Endothelial cell of umbilical vein (primary cell): Measurements from ENCODE around the gene SKA1.

ENCODE experiments used
- CTCF ChIP-seq, 2 donors: IDR thresholded peaks; 1 replicate in 1 of 2; 2 replicates in 1 of 2; pipeline ENCODE4 v1.5.1; 2011; ENCODE audit warnings: low read length in 2 of 2, mild to moderate bottlenecking in 2 of 2, moderate library complexity in 2 of 2, control low read depth in 1 of 2, inconsistent platforms in 1 of 2, low read depth in 1 of 2; ENCODE audit not compliant: insufficient read depth in 1 of 2; ENCODE audit errors: extremely low read depth in 1 of 2
- EZH2 ChIP-seq: IDR thresholded peaks from 2 replicates; pipeline ENCODE4 v1.6.1; 2012; ENCODE audit warnings: borderline replicate concordance, low read depth, mild to moderate bottlenecking, moderate library complexity, low read length, inconsistent platforms; ENCODE audit not compliant: severe bottlenecking
- FOS ChIP-seq: IDR thresholded peaks from 2 replicates; pipeline ENCODE4 v1.6.1; 2011; ENCODE audit warnings: mild to moderate bottlenecking, low read length, moderate library complexity, borderline replicate concordance; ENCODE audit not compliant: insufficient read depth
- GATA2 ChIP-seq: IDR thresholded peaks from 2 replicates; pipeline ENCODE4 v1.7.0; 2011; ENCODE audit warnings: low read depth, mild to moderate bottlenecking, moderate library complexity, mixed read lengths, low read length; ENCODE audit not compliant: insufficient read length, insufficient read depth
- JUN ChIP-seq: IDR thresholded peaks from 2 replicates; pipeline ENCODE4 v1.6.1; 2011; ENCODE audit warnings: borderline replicate concordance, low read depth; ENCODE audit not compliant: insufficient read length, insufficient read depth
- MAX ChIP-seq: IDR thresholded peaks from 2 replicates; pipeline ENCODE4 v1.6.1; 2011; ENCODE audit not compliant: insufficient read depth, insufficient read length
- MYC ChIP-seq: IDR thresholded peaks from one replicate; pipeline ENCODE4 v1.6.1; 2011; ENCODE audit warnings: mild to moderate bottlenecking, low read depth, low read length
- POLR2A ChIP-seq: IDR thresholded peaks from 2 replicates; pipeline ENCODE4 v1.6.1; 2012; ENCODE audit warnings: low read depth, mild to moderate bottlenecking, control low read depth, low read length
- POLR2AphosphoS5 ChIP-seq: IDR thresholded peaks from 2 replicates; pipeline ENCODE4 v1.6.1; 2012; ENCODE audit warnings: low read depth, mild to moderate bottlenecking, control low read depth, low read length, moderate library complexity; ENCODE audit not compliant: insufficient read depth

GRCh38 chr18:50409236-50409635 lies 34.4 kb downstream of the SKA1 start:
- TF ChIP-seq CTCF (IDR thresholded peaks at IDR 0.05; ENCODE audit: extremely low read depth in 1 of 2, insufficient read depth in 1 of 2, low read depth in 1 of 2, low read length in 2 of 2), result no peak
- no peak for TF ChIP-seq POLR2AphosphoS5
- TF ChIP-seq POLR2A, result no peak
- no peak for TF ChIP-seq EZH2
- no peak for TF ChIP-seq JUN
- TF ChIP-seq FOS, result no peak
- TF ChIP-seq MAX, result no peak
- TF ChIP-seq MYC, result no peak
- no peak for TF ChIP-seq GATA2
